IPS-18a (cell line): ENCODE measurements around the gene MAMSTR.

Experiments
- H3K27ac ChIP-seq: one replicate; pipeline ENCODE4 v1.5.1; 2013; ENCODE audit warnings: low read length
- H3K27me3 ChIP-seq: one replicate; pipeline ENCODE4 v1.6.1; 2013; ENCODE audit warnings: mild to moderate bottlenecking, low read length; ENCODE audit not compliant: control insufficient read depth, insufficient read depth
- H3K36me3 ChIP-seq: one replicate; pipeline ENCODE4 v1.6.1; 2013; ENCODE audit warnings: low read depth, low read length; ENCODE audit not compliant: control insufficient read depth
- H3K4me1 ChIP-seq: one replicate; pipeline ENCODE4 v1.6.1; 2013; ENCODE audit warnings: low read depth, low read length; ENCODE audit not compliant: control insufficient read depth
- H3K4me3 ChIP-seq: one replicate; pipeline ENCODE4 v1.5.1; 2013; ENCODE audit warnings: low read length
- H3K9ac ChIP-seq: one replicate; pipeline ENCODE4 v1.6.1; 2013; ENCODE audit warnings: mild to moderate bottlenecking, low read length, moderate library complexity
- H3K9me3 ChIP-seq: one replicate; pipeline ENCODE4 v1.6.1; 2013; ENCODE audit warnings: low read depth, low read length; ENCODE audit not compliant: control insufficient read depth

Gene MAMSTR

GRCh38 chr19:48755084-48755641, 35.6 kb upstream of the MAMSTR start, which contains the start of gene FGF21:
Gene FGF21 (plus strand): TSS chr19:48755524. CDS start chr19:48756237, 713 bp downstream.
- peak within 1 kb of the TSS; percentile 38 for H3K9ac ChIP-seq
- no peak within 1 kb of the TSS for H3K4me3 ChIP-seq
- H3K4me1 ChIP-seq: peaks cover 10% of the 10 kb centered on the region
- H3K27me3 ChIP-seq: peaks cover 14% of the 10 kb centered on the region
- H3K9me3 ChIP-seq: no peaks in the 10 kb centered on the region
- H3K36me3 ChIP-seq: peaks cover 6% of the 10 kb centered on the region
- H3K27ac ChIP-seq: no peak within 1 kb of the TSS

- Histone ChIP-seq H3K9ac (peak within 1 kb of the TSS; percentile 74), H3K9me3 (no peaks in the 10 kb centered on the region), H3K27me3 (peaks cover 14% of the 10 kb centered on the region), H3K27ac (no peak within 1 kb of the TSS), H3K4me3 (peak within 1 kb of the TSS; percentile 97), H3K4me1 (peaks cover 10% of the 10 kb centered on the region), H3K36me3 (peaks cover 18% of the 10 kb centered on the region)
Measured at GRCh38 chr19:48752496-48753365, 33.2 kb upstream of the MAMSTR start, which contains the start of gene FUT1. Gene FUT1 (minus strand): TSS chr19:48752641. CDS start chr19:48751281, 1,360 bp downstream.

GRCh38 chr19:48751845-48752495, 32.4 kb upstream of the MAMSTR start:
- Histone ChIP-seq H3K27me3 (peaks cover 14% of the 10 kb centered on the region), H3K27ac (no peak overlapping the region), H3K36me3 (peaks cover 18% of the 10 kb centered on the region), H3K4me3 (peak overlapping the region; percentile 97), H3K4me1 (peaks cover 10% of the 10 kb centered on the region), H3K9me3 (no peaks in the 10 kb centered on the region), H3K9ac (peak overlapping the region; percentile 74)

GRCh38 chr19:48750771-48751504, 31.4 kb upstream of the MAMSTR start:
- H3K9ac ChIP-seq: no peak overlapping the region
- H3K9me3 ChIP-seq: no peaks in the 10 kb centered on the region
- peak overlapping the region; percentile 97 for H3K4me3 ChIP-seq
- H3K36me3 ChIP-seq: peaks cover 18% of the 10 kb centered on the region
- no peak overlapping the region for H3K27ac ChIP-seq
- H3K4me1 ChIP-seq: peaks cover 14% of the 10 kb centered on the region
- H3K27me3 ChIP-seq: peaks cover 14% of the 10 kb centered on the region

GRCh38 chr19:48750351-48750750, 30.8 kb upstream of the MAMSTR start:
- Histone ChIP-seq H3K4me3 (no peak overlapping the region), H3K9ac (no peak overlapping the region), H3K27me3 (peaks cover 14% of the 10 kb centered on the region), H3K9me3 (no peaks in the 10 kb centered on the region), H3K27ac (no peak overlapping the region), H3K4me1 (peaks cover 14% of the 10 kb centered on the region), H3K36me3 (peaks cover 18% of the 10 kb centered on the region)

- Histone ChIP-seq H3K36me3 (peaks cover 18% of the 10 kb centered on the region), H3K27me3 (peaks cover 14% of the 10 kb centered on the region), H3K27ac (no peak overlapping the region), H3K9ac (no peak overlapping the region), H3K4me1 (peaks cover 12% of the 10 kb centered on the region), H3K4me3 (no peak overlapping the region), H3K9me3 (no peaks in the 10 kb centered on the region)
Measured at GRCh38 chr19:48749571-48750198, 30.2 kb upstream of the MAMSTR start.

- Histone ChIP-seq H3K36me3 (peaks cover 18% of the 10 kb centered on the region), H3K9me3 (no peaks in the 10 kb centered on the region), H3K4me3 (peak within 1 kb of the TSS; percentile 89), H3K27me3 (peaks cover under 1% of the 10 kb centered on the region), H3K4me1 (peaks cover 12% of the 10 kb centered on the region), H3K27ac (peak within 1 kb of the TSS; percentile 29), H3K9ac (peak within 1 kb of the TSS; percentile 54)
Measured at GRCh38 chr19:48746738-48747575, 27.4 kb upstream of the MAMSTR start, which contains the start of gene IZUMO1. Gene IZUMO1 (minus strand): TSS chr19:48746909. CDS start chr19:48745859, 1,050 bp downstream.

GRCh38 chr19:48746110-48746509, 26.6 kb upstream of the MAMSTR start:
- peaks cover 15% of the 10 kb centered on the region for H3K4me1 ChIP-seq
- peak overlapping the region; percentile 29 for H3K27ac ChIP-seq

GRCh38 chr19:48745208-48745995, 25.9 kb upstream of the MAMSTR start:
- peaks cover 14% of the 10 kb centered on the region for H3K36me3 ChIP-seq
- H3K9me3 ChIP-seq: no peaks in the 10 kb centered on the region
- peaks cover 19% of the 10 kb centered on the region for H3K4me1 ChIP-seq
- no peak overlapping the region for H3K4me3 ChIP-seq
- peaks cover 5% of the 10 kb centered on the region for H3K27me3 ChIP-seq
- H3K27ac ChIP-seq: no peak overlapping the region
- H3K9ac ChIP-seq: no peak overlapping the region

More at GRCh38 chr19:48746110-48746509, 26.6 kb upstream of the MAMSTR start:
- H3K27me3 ChIP-seq: no peaks in the 10 kb centered on the region
- H3K4me3 ChIP-seq: peak overlapping the region; percentile 89
- peak overlapping the region; percentile 54 for H3K9ac ChIP-seq
- H3K36me3 ChIP-seq: peaks cover 18% of the 10 kb centered on the region
- no peaks in the 10 kb centered on the region for H3K9me3 ChIP-seq
